Stomach (tissue), 9 donors: ENCODE data around the gene LHFPL2. TPM values are rescaled to one million over a fixed set of nuclear protein-coding genes. Genes with fewer than 3 reads are reported as not detected.

Source experiments
- DNase-seq, 2 donors: peaks; one replicate each; pipeline versions ENCODE4 v3.0.0 to v3.0.0-alpha.2; 2013 to 2019
- H3K27ac ChIP-seq, 5 donors: fragments of 200-600 bp in 4 of 5; sonication (generic) in 4 of 5; one replicate each; pipeline ENCODE4 v1.5.1; 2013 to 2019; ENCODE audit warnings: mild to moderate bottlenecking in 1 of 5, moderate library complexity in 1 of 5
- H3K27me3 ChIP-seq, 3 donors: fragments of 200-600 bp; sonication (generic); one replicate each; pipeline ENCODE4 v1.5.1; 2017 to 2019; ENCODE audit warnings: mixed run types in 1 of 3
- H3K36me3 ChIP-seq, 4 donors: fragments of 200-600 bp; sonication (generic); 1 replicate in 3 of 4; 2 replicates in 1 of 4; pipeline ENCODE4 v1.5.1; 2016 to 2019
- H3K4me1 ChIP-seq, 4 donors: fragments of 200-600 bp; sonication (generic); one replicate each; pipeline ENCODE4 v1.5.1; 2016 to 2019
- H3K4me3 ChIP-seq, 4 donors: fragments of 200-600 bp; sonication (generic) in 3 of 4; one replicate each; pipeline ENCODE4 v1.5.1; 2016 to 2019; ENCODE audit warnings: mild to moderate bottlenecking in 1 of 4
- H3K9me3 ChIP-seq, 4 donors: fragments of 200-600 bp; sonication (generic); one replicate each; pipeline ENCODE4 v1.5.1; 2016 to 2019
- EP300 ChIP-seq: sonication (generic); formaldehyde crosslinking; IDR thresholded peaks from one replicate; pipeline ENCODE4 v1.6.1; 2017; ENCODE audit warnings: antibody characterized with exemption
- POLR2A ChIP-seq, 4 donors: fragments of 450-650 bp; IDR thresholded peaks; one replicate each; pipeline ENCODE4 v1.6.1; 2016; ENCODE audit warnings: antibody characterized with exemption in 4 of 4, control low read depth in 2 of 4, mild to moderate bottlenecking in 1 of 4, moderate library complexity in 1 of 4
- POLR2AphosphoS5 ChIP-seq, 3 donors: sonication (generic); formaldehyde crosslinking; IDR thresholded peaks; one replicate each; pipeline ENCODE4 v1.6.1; 2016; ENCODE audit warnings: antibody characterized with exemption in 3 of 3
- WGBS, 5 donors: extraction: QIAGEN DNeasy Blood & Tissue Kit in 3 of 5; methylation state at CpG; one replicate each; pipeline versions ENCODE4 v1.1.5 to v1.1.7; 2013 to 2018; 5-methylcytosine and 5-hydroxymethylcytosine counted together
- intact Hi-C: fragments of 100-400 bp; cut with DNase I; formaldehyde crosslinking; loops from one replicate; pipeline ENCODE4 v1.15.1; 2023; ENCODE audit warnings: low total_unique reads
- polyA plus RNA-seq, 3 donors: library from polyadenylated mRNA; stranded (reverse); fragments of 200-250 nt; gene quantifications; one replicate each; pipeline ENCODE4 v1.2.3, GENCODE V29; 2013
- total RNA-seq, 5 donors: library from RNA; depleted of rRNA; stranded (reverse); fragments of >200 nt; gene quantifications; one replicate each; pipeline versions ENCODE4 v1.1.0 to v1.2.3, GENCODE V29; 2014 to 2016
- TF ChIP-seq, protein P1 (sequence below), 7 experiments: fragments of 450-650 bp in 4 of 7; fragments of 200-600 bp in 3 of 7; sonication (generic) in 3 of 7; IDR thresholded peaks; one replicate each; pipeline ENCODE4 v1.5.1; 2016 to 2019; ENCODE audit warnings: antibody characterized with exemption in 7 of 7, control low read depth in 2 of 7, mild to moderate bottlenecking in 1 of 7
- donor health status: healthy with polysubstance abuse.
- donor health status: Bipolar disorder and iron deficiency.
- donor health status: healthy.

LHFPL2 gene
- total and polyA plus RNA-seq, 8 donors: 3.7 to 53.6 (median 24.3) TPM

DNA sequence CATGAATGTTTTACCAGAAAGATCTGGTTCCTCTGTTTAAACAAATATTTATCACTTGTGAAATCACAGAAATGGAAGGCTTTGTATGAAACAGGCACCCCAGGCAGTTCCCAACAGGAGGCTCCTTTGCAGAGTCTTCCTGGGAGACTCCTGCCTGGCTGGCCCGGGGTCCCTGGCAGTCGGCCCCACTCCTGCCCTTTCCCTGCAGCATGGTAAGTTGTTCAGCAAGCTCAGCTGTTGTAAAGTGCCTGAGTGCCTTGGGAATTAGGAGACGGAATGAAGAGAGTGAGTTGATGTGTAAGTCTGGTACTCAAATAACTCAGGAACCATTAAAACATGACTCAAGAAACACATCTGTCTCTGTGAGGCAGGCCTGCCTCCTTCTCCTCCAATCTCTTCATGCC lies 17.5 kb upstream of the LHFPL2 start:
- no peaks in the 10 kb centered on the region for H3K36me3 ChIP-seq
- H3K27me3 ChIP-seq: no peaks in the 10 kb centered on the region
- intact Hi-C loops: no loop called here
- no peak overlapping the region for H3K4me3 ChIP-seq
- no peaks in the 10 kb centered on the region for H3K9me3 ChIP-seq
- TF ChIP-seq, protein P1, sequence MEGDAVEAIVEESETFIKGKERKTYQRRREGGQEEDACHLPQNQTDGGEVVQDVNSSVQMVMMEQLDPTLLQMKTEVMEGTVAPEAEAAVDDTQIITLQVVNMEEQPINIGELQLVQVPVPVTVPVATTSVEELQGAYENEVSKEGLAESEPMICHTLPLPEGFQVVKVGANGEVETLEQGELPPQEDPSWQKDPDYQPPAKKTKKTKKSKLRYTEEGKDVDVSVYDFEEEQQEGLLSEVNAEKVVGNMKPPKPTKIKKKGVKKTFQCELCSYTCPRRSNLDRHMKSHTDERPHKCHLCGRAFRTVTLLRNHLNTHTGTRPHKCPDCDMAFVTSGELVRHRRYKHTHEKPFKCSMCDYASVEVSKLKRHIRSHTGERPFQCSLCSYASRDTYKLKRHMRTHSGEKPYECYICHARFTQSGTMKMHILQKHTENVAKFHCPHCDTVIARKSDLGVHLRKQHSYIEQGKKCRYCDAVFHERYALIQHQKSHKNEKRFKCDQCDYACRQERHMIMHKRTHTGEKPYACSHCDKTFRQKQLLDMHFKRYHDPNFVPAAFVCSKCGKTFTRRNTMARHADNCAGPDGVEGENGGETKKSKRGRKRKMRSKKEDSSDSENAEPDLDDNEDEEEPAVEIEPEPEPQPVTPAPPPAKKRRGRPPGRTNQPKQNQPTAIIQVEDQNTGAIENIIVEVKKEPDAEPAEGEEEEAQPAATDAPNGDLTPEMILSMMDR (IDR thresholded peaks at IDR 0.05): no peak
- no peak for TF ChIP-seq EP300
- TF ChIP-seq POLR2A (IDR thresholded peaks at IDR 0.05): no peak
- no peak for TF ChIP-seq POLR2AphosphoS5 (IDR thresholded peaks at IDR 0.05)
- no peaks in the 10 kb centered on the region for H3K4me1 ChIP-seq
- WGBS, 5 donors: 32 to 66% (median 57%) methylated on average over 3 of the region's 3 CpGs
- no peak for DNase-seq
- H3K27ac ChIP-seq: peak overlapping the region in 1 of 5 donors; percentile 8

DNA sequence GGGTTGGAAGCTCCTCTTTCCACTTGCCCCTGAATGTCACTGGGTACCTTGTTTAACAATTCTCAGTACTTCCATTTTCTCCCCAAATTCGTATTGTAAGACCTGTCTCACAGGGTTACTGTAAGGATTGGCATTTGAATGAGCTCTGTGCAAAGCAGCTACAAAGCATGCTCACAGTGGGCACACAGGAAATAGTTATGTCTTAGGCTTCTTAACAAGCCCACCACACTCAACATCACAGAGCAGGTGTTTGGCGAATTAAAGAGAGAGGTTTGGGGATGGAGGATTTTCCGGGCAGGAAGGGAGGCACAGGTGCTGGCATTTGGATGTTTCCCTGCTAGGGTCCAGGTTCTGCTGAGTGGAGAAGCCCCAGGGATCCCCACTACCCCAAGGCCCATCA lies 17.0 kb upstream of the LHFPL2 start:
- Histone ChIP-seq H3K36me3 (no peaks in the 10 kb centered on the region), H3K27ac (peak overlapping the region in 1 of 5 donors; percentile 25), H3K4me1 (no peaks in the 10 kb centered on the region), H3K27me3 (no peaks in the 10 kb centered on the region), H3K9me3 (no peaks in the 10 kb centered on the region), H3K4me3 (no peak overlapping the region)
- no peak for DNase-seq
- intact Hi-C loops: no loop called here
- TF ChIP-seq, protein P1 (IDR thresholded peaks at IDR 0.05): no peak
- TF ChIP-seq EP300: no peak
- no peak for TF ChIP-seq POLR2A (IDR thresholded peaks at IDR 0.05)
- no peak for TF ChIP-seq POLR2AphosphoS5 (IDR thresholded peaks at IDR 0.05)
- WGBS, 5 donors: 80 to 94% (median 87%) methylated on average over 3 of the region's 3 CpGs

GRCh38 chr5:78662323-78662722 lies 13.8 kb upstream of the LHFPL2 start:
- TF ChIP-seq, protein P1 (IDR thresholded peaks at IDR 0.05): no peak
- no peak for TF ChIP-seq POLR2A (IDR thresholded peaks at IDR 0.05)
- TF ChIP-seq POLR2AphosphoS5 (IDR thresholded peaks at IDR 0.05): no peak
- no peak for TF ChIP-seq EP300
- Histone ChIP-seq H3K9me3 (no peaks in the 10 kb centered on the region), H3K27me3 (no peaks in the 10 kb centered on the region), H3K27ac (no peak overlapping the region), H3K4me3 (no peak overlapping the region), H3K4me1 (no peaks in the 10 kb centered on the region), H3K36me3 (no peaks in the 10 kb centered on the region)
- DNase-seq: no peak
- WGBS, 5 donors: 89 to 97% (median 92%) methylated on average over 1 of the region's 1 CpG
- intact Hi-C loops: no loop called here

DNA sequence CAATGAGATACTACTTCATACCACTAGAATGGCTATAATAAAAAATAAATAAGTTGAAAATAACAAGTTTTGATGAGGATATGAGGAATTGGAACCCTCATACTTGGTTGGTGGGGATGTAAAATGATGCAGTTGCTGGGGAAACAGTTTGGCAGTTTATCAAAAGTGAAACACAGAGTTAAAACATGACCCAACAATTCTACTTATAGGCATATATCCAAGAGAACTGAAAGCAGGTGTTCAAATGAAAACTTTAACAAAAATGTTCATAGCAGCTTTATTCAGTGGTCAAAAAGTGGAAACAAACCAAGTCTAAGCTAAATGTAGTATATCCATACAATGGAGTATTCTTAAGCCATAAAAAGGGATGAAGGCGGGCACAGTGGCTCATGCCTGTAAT lies 13.1 kb upstream of the LHFPL2 start:
- H3K27me3 ChIP-seq: no peaks in the 10 kb centered on the region
- 84 to 100% (median 93%) methylated on average over 1 of the region's 1 CpG for WGBS, 5 donors
- intact Hi-C loops: no loop called here

More for the DNA sequence above, 13.1 kb upstream of the LHFPL2 start:
- Histone ChIP-seq H3K9me3 (no peaks in the 10 kb centered on the region), H3K4me3 (no peak overlapping the region), H3K27ac (no peak overlapping the region), H3K4me1 (no peaks in the 10 kb centered on the region), H3K36me3 (no peaks in the 10 kb centered on the region)
- TF ChIP-seq, protein P1 (IDR thresholded peaks at IDR 0.05): no peak
- no peak for TF ChIP-seq POLR2A (IDR thresholded peaks at IDR 0.05)
- TF ChIP-seq EP300: no peak
- no peak for TF ChIP-seq POLR2AphosphoS5 (IDR thresholded peaks at IDR 0.05)
- no peak for DNase-seq
